ENCODE results near the gene ZNF460. TPM values are rescaled to one million over a fixed set of nuclear protein-coding genes. Genes with fewer than 3 reads are reported as not detected.

ZNF460 gene
- total RNA-seq, 1 experiment from 2014 or later, result 65.9 TPM

DNA sequence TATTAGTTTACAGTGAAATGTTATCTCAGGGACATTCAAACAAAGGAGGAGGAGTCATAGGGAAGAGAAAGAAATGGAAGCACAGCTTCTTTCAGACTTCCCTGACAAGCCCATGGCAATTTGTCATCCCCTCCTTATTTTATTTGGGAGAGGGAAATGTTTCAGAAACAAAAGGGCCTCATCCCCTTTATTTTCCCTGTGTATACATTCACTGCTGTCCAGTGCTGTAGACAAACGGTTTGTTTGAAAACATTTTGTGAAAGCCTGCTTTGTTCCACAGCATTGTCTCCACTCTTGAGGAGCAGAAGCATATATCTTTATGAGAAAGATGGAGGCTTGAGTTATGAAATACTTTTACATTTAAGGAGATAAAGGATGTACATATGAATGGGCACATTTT is 12.3 kb downstream of the ZNF460 start:
- TF ChIP-seq, protein P1, sequence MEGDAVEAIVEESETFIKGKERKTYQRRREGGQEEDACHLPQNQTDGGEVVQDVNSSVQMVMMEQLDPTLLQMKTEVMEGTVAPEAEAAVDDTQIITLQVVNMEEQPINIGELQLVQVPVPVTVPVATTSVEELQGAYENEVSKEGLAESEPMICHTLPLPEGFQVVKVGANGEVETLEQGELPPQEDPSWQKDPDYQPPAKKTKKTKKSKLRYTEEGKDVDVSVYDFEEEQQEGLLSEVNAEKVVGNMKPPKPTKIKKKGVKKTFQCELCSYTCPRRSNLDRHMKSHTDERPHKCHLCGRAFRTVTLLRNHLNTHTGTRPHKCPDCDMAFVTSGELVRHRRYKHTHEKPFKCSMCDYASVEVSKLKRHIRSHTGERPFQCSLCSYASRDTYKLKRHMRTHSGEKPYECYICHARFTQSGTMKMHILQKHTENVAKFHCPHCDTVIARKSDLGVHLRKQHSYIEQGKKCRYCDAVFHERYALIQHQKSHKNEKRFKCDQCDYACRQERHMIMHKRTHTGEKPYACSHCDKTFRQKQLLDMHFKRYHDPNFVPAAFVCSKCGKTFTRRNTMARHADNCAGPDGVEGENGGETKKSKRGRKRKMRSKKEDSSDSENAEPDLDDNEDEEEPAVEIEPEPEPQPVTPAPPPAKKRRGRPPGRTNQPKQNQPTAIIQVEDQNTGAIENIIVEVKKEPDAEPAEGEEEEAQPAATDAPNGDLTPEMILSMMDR (conservative IDR thresholded peaks at IDR 0.05), result no peak
- Histone ChIP-seq H3K14ac (ENCODE audit: insufficient read depth, low read length) (no peak overlapping the region), H2AFZ (ENCODE audit: low read length) (no peak overlapping the region), H3K18ac (ENCODE audit: insufficient read length, low read depth, low read length) (no peak overlapping the region), H4K91ac (ENCODE audit: insufficient read length, low read depth, low read length) (no peak overlapping the region), H3K9ac (ENCODE audit: extremely low read depth, insufficient read length, low read length) (no peak overlapping the region), H3K27me3 (ENCODE audit: insufficient read depth, low read length) (no peaks in the 10 kb centered on the region), H3K79me2 (ENCODE audit: insufficient read depth, low read length) (peaks cover 5% of the 10 kb centered on the region), H3K23ac (ENCODE audit: insufficient read length, low read depth, low read length) (no peak overlapping the region), H3K4me1 (ENCODE audit: insufficient read depth, low read length) (no peaks in the 10 kb centered on the region), H4K20me1 (ENCODE audit: control insufficient read depth, insufficient read depth, insufficient read length) (no peaks in the 10 kb centered on the region), H3K56ac (ENCODE audit: insufficient read length, low read depth, low read length) (no peak overlapping the region), H2AK5ac (ENCODE audit: insufficient read length, low read length) (no peak overlapping the region), H4K5ac (ENCODE audit: insufficient read length, low read depth, low read length) (no peak overlapping the region), H2BK20ac (ENCODE audit: low read depth, low read length, poor library complexity, severe bottlenecking) (no peak overlapping the region), H2BK15ac (ENCODE audit: low read depth, low read length) (no peak overlapping the region), H3K4ac (ENCODE audit: low read depth, low read length) (no peak overlapping the region), H2BK120ac (ENCODE audit: low read depth, low read length, poor library complexity, severe bottlenecking) (no peak overlapping the region), H3K23me2 (ENCODE audit: insufficient read length, low read depth, low read length, poor library complexity, severe bottlenecking) (no peaks in the 10 kb centered on the region), H3K9me3 (ENCODE audit: control insufficient read depth, low read depth, low read length) (no peaks in the 10 kb centered on the region), H4K8ac (replicated peaks; ENCODE audit: insufficient read length, low read depth, low read length) (no peak overlapping the region), H3K4me2 (ENCODE audit: insufficient read depth, insufficient read length, low read length) (no peak overlapping the region), H3K79me1 (ENCODE audit: insufficient read depth, low read depth, low read length, poor library complexity, severe bottlenecking) (peaks cover 9% of the 10 kb centered on the region), H2BK12ac (ENCODE audit: insufficient read length, low read depth, low read length) (no peak overlapping the region), H3K27ac (ENCODE audit: insufficient read length, low read depth, low read length) (no peak overlapping the region), H2BK5ac (ENCODE audit: insufficient read length, low read length) (no peak overlapping the region), H3T11ph (ENCODE audit: low read length) (no peak overlapping the region)
- Mint-ChIP-seq H3K4me3 (no peak overlapping the region), H3K36me3 (ENCODE audit: insufficient read depth in 1 of 3, low read depth in 3 of 3) (peaks cover 78 to 90% (median 88%) of the 10 kb centered on the region in 3 experiments), H3K9me3 (peaks cover 0 to 13% of the 10 kb centered on the region in 2 experiments; a peak in 3 of 5 replicates), H3K4me1 (peaks cover 0 to 4% of the 10 kb centered on the region in 2 experiments; a peak in 1 of 4 replicates), H3K27ac (no peak overlapping the region), H3K27me3 (ENCODE audit: low read depth) (no peaks in the 10 kb centered on the region)
- WGBS (ENCODE audit: extremely low coverage, insufficient read length, low lambda C conversion rate), result no CpG with 5 or more reads among the region's 1 CpG
- no peak for DNase-seq
